Neutrophil (primary cell): ENCODE measurements around the gene AKT1.
A peak's percentile ranks its signal among the peaks of the same experiment; 100 is the strongest.

Source experiments
- H3K27ac ChIP-seq: fragments of 200-600 bp; sonication (generic); 2 replicates; pipeline ENCODE4 v1.5.1; 2016; ENCODE audit warnings: mild to moderate bottlenecking, moderate library complexity
- H3K27me3 ChIP-seq: fragments of 200-600 bp; sonication (generic); 2 replicates; pipeline ENCODE4 v1.6.0; 2016; ENCODE audit warnings: mild to moderate bottlenecking
- H3K36me3 ChIP-seq: fragments of 200-600 bp; sonication (generic); 2 replicates; pipeline ENCODE4 v1.5.1; 2017
- H3K4me1 ChIP-seq, 2 experiments: fragments of 200-600 bp in 1 of 2; sonication (generic) in 1 of 2; 1 replicate in 1 of 2; 2 replicates in 1 of 2; pipeline versions ENCODE4 v1.5.1 to v1.6.1; 2013 to 2016; ENCODE audit warnings: low read depth in 1 of 2, low read length in 1 of 2, mild to moderate bottlenecking in 1 of 2, moderate library complexity in 1 of 2; ENCODE audit not compliant: control insufficient read depth in 1 of 2, insufficient read depth in 1 of 2
- H3K4me3 ChIP-seq, 2 experiments: fragments of 200-600 bp in 1 of 2; sonication (generic) in 1 of 2; 1 replicate in 1 of 2; 2 replicates in 1 of 2; pipeline ENCODE4 v1.5.1; 2013 to 2016; ENCODE audit warnings: low read depth in 1 of 2, low read length in 1 of 2, mild to moderate bottlenecking in 1 of 2, moderate library complexity in 1 of 2
- H3K9me3 ChIP-seq: fragments of 200-600 bp; sonication (generic); 2 replicates; pipeline ENCODE4 v1.5.1; 2016
- TF ChIP-seq, protein P1 (sequence below): fragments of 200-600 bp; sonication (generic); IDR thresholded peaks from 2 replicates; pipeline ENCODE4 v1.5.1; 2016; ENCODE audit warnings: antibody characterized with exemption

Gene AKT1

DNA sequence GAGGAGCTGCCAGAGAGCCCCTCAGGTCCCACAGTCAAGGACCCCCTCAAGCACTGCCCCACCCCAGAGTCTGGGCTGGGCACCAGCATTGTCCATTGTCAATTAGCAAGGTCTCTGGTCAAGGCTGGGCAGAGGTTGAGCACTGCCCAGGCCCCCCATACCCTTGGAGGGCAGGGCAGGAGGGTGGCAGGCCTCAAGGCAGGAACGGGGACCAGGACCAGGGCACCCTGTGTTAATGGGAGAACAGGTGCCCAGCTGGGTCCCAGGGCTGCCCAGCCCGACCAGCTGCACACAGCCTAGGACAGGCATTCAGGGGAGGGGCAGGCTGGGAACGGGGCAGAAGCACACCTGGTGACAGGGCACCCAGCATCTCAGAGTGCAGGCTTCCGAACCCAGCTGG lies 24.2 kb downstream of the AKT1 start:
- Histone ChIP-seq H3K36me3 (peaks cover 76% of the 10 kb centered on the region), H3K4me3 (no peak overlapping the region), H3K4me1 (peaks cover 2 to 10% of the 10 kb centered on the region in 2 experiments), H3K27ac (no peak overlapping the region), H3K27me3 (no peaks in the 10 kb centered on the region), H3K9me3 (no peaks in the 10 kb centered on the region)
- TF ChIP-seq, protein P1, sequence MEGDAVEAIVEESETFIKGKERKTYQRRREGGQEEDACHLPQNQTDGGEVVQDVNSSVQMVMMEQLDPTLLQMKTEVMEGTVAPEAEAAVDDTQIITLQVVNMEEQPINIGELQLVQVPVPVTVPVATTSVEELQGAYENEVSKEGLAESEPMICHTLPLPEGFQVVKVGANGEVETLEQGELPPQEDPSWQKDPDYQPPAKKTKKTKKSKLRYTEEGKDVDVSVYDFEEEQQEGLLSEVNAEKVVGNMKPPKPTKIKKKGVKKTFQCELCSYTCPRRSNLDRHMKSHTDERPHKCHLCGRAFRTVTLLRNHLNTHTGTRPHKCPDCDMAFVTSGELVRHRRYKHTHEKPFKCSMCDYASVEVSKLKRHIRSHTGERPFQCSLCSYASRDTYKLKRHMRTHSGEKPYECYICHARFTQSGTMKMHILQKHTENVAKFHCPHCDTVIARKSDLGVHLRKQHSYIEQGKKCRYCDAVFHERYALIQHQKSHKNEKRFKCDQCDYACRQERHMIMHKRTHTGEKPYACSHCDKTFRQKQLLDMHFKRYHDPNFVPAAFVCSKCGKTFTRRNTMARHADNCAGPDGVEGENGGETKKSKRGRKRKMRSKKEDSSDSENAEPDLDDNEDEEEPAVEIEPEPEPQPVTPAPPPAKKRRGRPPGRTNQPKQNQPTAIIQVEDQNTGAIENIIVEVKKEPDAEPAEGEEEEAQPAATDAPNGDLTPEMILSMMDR, result no peak

DNA sequence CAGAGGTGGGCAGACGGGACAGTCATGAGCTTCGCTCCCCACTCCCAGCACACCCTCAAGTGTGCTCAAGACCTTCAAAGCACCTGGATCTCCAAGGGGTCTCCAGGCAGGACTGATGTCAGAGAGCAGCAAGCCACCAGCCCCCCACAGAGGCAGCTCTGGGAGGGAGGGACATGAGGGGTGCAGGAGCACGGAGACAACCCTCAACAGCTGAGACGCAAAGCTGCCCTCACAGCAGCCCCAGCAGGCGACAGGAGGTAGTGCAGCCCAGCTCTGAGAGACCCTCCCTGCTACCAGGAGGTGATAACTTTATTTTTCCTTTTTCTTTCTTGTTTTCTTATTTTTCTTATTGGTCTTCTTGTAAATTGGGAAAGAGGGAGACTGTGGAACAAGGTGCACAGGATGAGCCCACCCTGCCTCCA lies 24.7 kb downstream of the AKT1 start:
- H3K27ac ChIP-seq, result no peak overlapping the region
- H3K36me3 ChIP-seq, result peaks cover 71% of the 10 kb centered on the region
- H3K4me3 ChIP-seq, result no peak overlapping the region
- no peaks in the 10 kb centered on the region for H3K27me3 ChIP-seq
- H3K9me3 ChIP-seq, result no peaks in the 10 kb centered on the region
- peaks cover 2 to 10% of the 10 kb centered on the region in 2 experiments for H3K4me1 ChIP-seq
- TF ChIP-seq, protein P1, result peak; percentile 57

DNA sequence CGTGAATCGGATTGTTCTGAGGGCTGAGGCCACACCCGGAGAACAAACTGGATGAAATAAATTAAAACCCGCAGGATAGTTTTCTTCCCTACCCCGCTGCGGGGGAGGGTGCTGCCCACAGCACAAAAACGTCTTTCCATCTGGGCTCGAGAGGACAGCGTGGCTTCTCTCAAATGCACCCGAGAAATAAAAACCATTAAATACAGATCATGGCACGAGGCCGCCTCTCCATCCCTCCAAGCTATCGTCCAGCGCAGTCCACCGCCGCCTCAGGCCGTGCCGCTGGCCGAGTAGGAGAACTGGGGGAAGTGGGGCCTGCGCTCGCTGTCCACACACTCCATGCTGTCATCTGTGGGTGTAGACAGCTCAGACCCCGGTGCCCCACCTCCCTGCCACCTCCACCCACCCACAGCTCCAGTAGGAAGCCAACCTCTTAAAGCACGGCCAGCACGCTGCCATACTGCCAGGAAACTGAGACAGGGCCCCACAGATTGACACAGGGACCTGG lies 25.4 kb downstream of the AKT1 start:
- Histone ChIP-seq H3K27me3 (no peaks in the 10 kb centered on the region), H3K4me3 (no peak overlapping the region), H3K27ac (no peak overlapping the region), H3K9me3 (no peaks in the 10 kb centered on the region), H3K36me3 (peaks cover 64% of the 10 kb centered on the region), H3K4me1 (peaks cover 2 to 10% of the 10 kb centered on the region in 2 experiments)
- TF ChIP-seq, protein P1, result no peak

DNA sequence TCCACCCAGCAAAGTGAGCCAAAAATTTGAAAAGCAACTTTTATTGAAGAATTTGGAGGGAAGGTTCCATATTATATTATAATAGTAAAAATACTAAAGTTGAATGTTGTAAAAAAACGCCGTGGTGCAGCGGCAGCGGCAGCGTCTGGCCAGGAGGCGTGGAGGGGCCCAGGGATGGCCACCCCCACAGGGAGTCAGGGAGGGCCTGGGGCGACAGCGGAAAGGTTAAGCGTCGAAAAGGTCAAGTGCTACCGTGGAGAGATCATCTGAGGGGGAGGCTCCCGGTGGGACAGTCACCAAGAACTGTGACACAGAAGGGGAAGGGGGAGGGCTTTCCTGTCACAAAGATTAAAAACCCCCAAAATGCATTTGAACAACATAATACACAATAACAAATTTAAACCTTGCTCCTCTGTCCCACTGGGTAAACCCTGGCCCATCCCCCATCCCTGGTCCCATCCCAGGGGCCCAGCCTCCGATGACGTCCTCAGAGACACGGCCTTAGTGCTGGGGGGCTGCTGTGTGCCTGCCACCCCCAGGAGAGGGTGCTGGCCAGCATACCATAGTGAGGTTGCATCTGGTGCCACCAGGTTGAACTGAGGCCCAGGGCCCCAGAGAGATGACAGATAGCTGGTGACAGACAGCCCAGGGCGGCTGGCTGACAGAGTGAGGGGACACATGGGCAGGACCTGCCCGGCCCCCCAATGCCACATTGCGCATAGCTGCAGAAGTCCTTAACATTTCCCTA lies 26.1 kb downstream of the AKT1 start:
- Histone ChIP-seq H3K4me3 (no peak overlapping the region), H3K4me1 (peaks cover 2 to 10% of the 10 kb centered on the region in 2 experiments), H3K27me3 (no peaks in the 10 kb centered on the region), H3K36me3 (peaks cover 58% of the 10 kb centered on the region), H3K27ac (no peak overlapping the region), H3K9me3 (no peaks in the 10 kb centered on the region)
- TF ChIP-seq, protein P1, result no peak

GRCh38 chr14:104768437-104769323 lies 26.9 kb downstream of the AKT1 start:
- peaks cover 49% of the 10 kb centered on the region for H3K36me3 ChIP-seq
- no peaks in the 10 kb centered on the region for H3K27me3 ChIP-seq
- no peak overlapping the region for H3K27ac ChIP-seq
- H3K4me1 ChIP-seq, result peaks cover 2 to 10% of the 10 kb centered on the region in 2 experiments
- no peaks in the 10 kb centered on the region for H3K9me3 ChIP-seq
- TF ChIP-seq, protein P1, result peak; percentile 98
- H3K4me3 ChIP-seq, result no peak overlapping the region
